MCF 10A (cell line): ENCODE measurements around the gene ENO1. TPM values are rescaled to one million over a fixed set of nuclear protein-coding genes. Genes with fewer than 3 reads are reported as not detected.
A peak's percentile ranks its signal among the peaks of the same experiment; 100 is the strongest.

ENCODE experiments used
- BruUV-seq: library from RNA; stranded (reverse); fragments of 400-500 nt; replicated peaks from 2 replicates; lab custom pipeline; 2021; lab: Mats Ljungman, UMichigan
- CTCF ChIA-PET: fragments of 300-600 bp; sonication (Branson Sonifier 250); formaldehyde crosslinking; extraction: SDS; loops from one replicate; lab custom pipeline; 2021; ENCODE audit warnings: antibody characterized with exemption, inconsistent platforms; lab: Yijun Ruan, JAX
- POLR2A ChIA-PET: fragments of 300-600, 350-650 bp; sonication (Branson Sonifier 250); formaldehyde crosslinking; extraction: SDS; loops from one replicate; lab custom pipeline; 2020; ENCODE audit warnings: antibody characterized with exemption, inconsistent platforms; lab: Yijun Ruan, JAX
- DNase-seq: peaks from one replicate; pipeline ENCODE4 v3.0.0-alpha.2; 2018; ENCODE audit not compliant: unreplicated experiment
- H3K27ac Mint-ChIP-seq: one replicate; pipeline ENCODE4 v1.8.0; 2022; ENCODE audit warnings: mild to moderate bottlenecking, low read depth, mixed read lengths; ENCODE audit not compliant: unreplicated experiment
- H3K27me3 Mint-ChIP-seq: one replicate; pipeline ENCODE4 v1.8.0; 2022; ENCODE audit warnings: mixed read lengths; ENCODE audit not compliant: insufficient read depth, unreplicated experiment
- H3K36me3 Mint-ChIP-seq: one replicate; pipeline ENCODE4 v1.8.0; 2022; ENCODE audit warnings: mild to moderate bottlenecking, moderate library complexity, mixed read lengths; ENCODE audit not compliant: insufficient read depth, unreplicated experiment
- H3K4me1 Mint-ChIP-seq: one replicate; pipeline ENCODE4 v1.8.0; 2022; ENCODE audit warnings: mixed read lengths; ENCODE audit not compliant: insufficient read depth, unreplicated experiment
- H3K4me3 Mint-ChIP-seq: one replicate; pipeline ENCODE4 v1.8.0; 2022; ENCODE audit warnings: mild to moderate bottlenecking, moderate library complexity, mixed read lengths; ENCODE audit not compliant: unreplicated experiment
- H3K9me3 Mint-ChIP-seq: one replicate; pipeline ENCODE4 v1.8.0; 2022; ENCODE audit warnings: mixed read lengths; ENCODE audit not compliant: unreplicated experiment
- intact Hi-C: fragments of 100-400 bp; cut with micrococcal nuclease; formaldehyde crosslinking; loops from 2 replicates; pipeline ENCODE4 v1.14.1; 2022
- total RNA-seq: library from RNA; stranded (reverse); gene quantifications from 2 replicates; pipeline ENCODE4 v1.2.3, GENCODE V29; 2022
- TF ChIP-seq, protein P1 (sequence below): fragments of 200-600 bp; IDR thresholded peaks from one replicate; pipeline ENCODE4 v1.8.0; 2022; ENCODE audit warnings: antibody characterized with exemption, mild to moderate bottlenecking; ENCODE audit not compliant: unreplicated experiment

Gene ENO1
- total RNA-seq, 1 experiment from 2014 or later = 2,811 TPM

DNA sequence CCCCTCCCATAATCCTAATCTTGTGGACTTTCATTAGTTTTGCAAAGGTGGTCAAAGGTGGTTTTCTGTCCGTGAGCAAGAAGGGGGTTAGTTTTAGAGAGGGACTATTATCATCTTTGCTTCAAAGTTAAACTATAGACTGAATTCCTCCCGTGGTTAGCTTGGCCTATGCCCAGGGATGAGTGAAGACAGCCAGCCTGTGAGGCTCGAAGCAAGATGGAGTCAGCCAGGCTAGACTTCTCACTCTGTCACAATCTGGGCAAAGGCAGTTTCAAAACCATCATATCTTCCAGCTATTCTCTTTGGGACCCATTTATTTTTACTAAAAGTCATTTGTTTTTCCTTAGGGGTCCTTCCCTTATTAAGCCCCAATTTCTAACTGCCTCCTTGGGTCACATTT lies 12.9 kb upstream of the ENO1 start:
- no peak overlapping the region for H3K4me3 Mint-ChIP-seq
- no TSS peak for BruUV-seq
- POLR2A ChIA-PET = interaction anchor here (0.6 to 3.0 kb wide), 13 partner anchors 8 to 851 kb away, joined by 3 to 63 read pairs (median 4); partner anchors contain the start of gene ENO1

DNA sequence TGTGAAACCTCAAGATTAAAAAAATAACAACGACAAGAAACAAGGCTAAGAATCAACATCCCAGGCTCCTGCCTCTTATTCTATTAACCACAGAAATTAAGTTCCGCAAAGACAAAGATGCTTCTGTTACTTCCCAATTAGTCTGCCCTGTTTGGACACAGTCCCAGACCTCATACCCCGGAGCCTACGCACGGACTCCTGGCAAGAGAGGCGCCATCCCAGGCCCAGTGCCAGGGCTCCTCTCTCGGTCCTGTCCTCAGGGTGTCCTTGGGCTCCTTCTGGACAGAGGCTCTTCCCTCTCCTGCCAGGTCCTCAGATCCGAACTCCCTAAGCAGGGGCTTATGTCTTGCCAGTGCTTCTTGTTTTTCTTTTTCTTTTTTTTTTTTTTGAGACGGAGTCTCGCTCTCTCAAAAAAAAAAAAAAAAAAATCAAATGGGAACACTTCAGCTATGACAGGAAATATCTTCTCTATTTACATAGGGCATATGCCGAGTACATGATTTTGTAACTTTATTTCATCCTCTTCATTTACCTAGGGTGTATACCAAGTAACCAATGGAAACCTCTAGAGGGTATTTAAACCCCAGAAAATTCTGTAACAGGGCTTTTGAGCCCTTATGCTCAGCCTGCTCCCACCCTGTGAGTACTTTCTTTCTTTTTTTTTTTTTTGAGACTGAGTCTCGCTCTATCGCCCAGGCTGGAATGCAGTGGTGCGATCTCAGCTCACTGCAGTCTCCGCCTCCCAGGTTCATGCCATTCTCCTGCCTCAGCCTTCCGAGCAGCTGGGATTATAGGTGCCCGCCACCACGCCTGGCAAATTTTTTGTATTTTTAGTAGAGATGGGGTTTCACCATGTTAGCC lies 11.7 kb upstream of the ENO1 start:
- TSS peak; percentile 43 for BruUV-seq
- Mint-ChIP-seq H3K9me3 (no peaks in the 10 kb centered on the region), H3K27me3 (no peaks in the 10 kb centered on the region), H3K27ac (peak overlapping the region; percentile 94), H3K4me1 (peaks cover 18% of the 10 kb centered on the region), H3K36me3 (no peaks in the 10 kb centered on the region), H3K4me3 (peak overlapping the region; percentile 67)
- TF ChIP-seq, protein P1, sequence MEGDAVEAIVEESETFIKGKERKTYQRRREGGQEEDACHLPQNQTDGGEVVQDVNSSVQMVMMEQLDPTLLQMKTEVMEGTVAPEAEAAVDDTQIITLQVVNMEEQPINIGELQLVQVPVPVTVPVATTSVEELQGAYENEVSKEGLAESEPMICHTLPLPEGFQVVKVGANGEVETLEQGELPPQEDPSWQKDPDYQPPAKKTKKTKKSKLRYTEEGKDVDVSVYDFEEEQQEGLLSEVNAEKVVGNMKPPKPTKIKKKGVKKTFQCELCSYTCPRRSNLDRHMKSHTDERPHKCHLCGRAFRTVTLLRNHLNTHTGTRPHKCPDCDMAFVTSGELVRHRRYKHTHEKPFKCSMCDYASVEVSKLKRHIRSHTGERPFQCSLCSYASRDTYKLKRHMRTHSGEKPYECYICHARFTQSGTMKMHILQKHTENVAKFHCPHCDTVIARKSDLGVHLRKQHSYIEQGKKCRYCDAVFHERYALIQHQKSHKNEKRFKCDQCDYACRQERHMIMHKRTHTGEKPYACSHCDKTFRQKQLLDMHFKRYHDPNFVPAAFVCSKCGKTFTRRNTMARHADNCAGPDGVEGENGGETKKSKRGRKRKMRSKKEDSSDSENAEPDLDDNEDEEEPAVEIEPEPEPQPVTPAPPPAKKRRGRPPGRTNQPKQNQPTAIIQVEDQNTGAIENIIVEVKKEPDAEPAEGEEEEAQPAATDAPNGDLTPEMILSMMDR = no peak
- DNase-seq = peak; percentile 97
- ChIA-PET CTCF (interaction anchor here (0.6 to 2.3 kb wide), 6 partner anchors 9 to 28 kb away, joined by 3 to 10 read pairs (median 3); no protein-coding TSS in a partner anchor), POLR2A (interaction anchor here (0.6 to 3.0 kb wide), 13 partner anchors 10 to 219 kb away, joined by 3 to 63 read pairs (median 5); partner anchors contain the start of gene ENO1)
- intact Hi-C loops = loop anchor here (1.0 to 2.0 kb wide), 2 partner anchors 10 to 15 kb away; no protein-coding TSS in a partner anchor

More for the DNA sequence above, 12.9 kb upstream of the ENO1 start:
- Mint-ChIP-seq H3K27ac (peak overlapping the region; percentile 16), H3K27me3 (no peaks in the 10 kb centered on the region), H3K4me1 (peaks cover 18% of the 10 kb centered on the region), H3K36me3 (no peaks in the 10 kb centered on the region), H3K9me3 (no peaks in the 10 kb centered on the region)
- CTCF ChIA-PET = interaction anchor here (0.6 to 2.3 kb wide), 5 partner anchors 10 to 382 kb away, joined by 3 to 10 read pairs (median 3); no protein-coding TSS in a partner anchor
- intact Hi-C loops = loop anchor here (2.0 kb wide), 1 partner anchor 17 kb away; no protein-coding TSS in a partner anchor
- no peak for DNase-seq
- TF ChIP-seq, protein P1 = no peak

DNA sequence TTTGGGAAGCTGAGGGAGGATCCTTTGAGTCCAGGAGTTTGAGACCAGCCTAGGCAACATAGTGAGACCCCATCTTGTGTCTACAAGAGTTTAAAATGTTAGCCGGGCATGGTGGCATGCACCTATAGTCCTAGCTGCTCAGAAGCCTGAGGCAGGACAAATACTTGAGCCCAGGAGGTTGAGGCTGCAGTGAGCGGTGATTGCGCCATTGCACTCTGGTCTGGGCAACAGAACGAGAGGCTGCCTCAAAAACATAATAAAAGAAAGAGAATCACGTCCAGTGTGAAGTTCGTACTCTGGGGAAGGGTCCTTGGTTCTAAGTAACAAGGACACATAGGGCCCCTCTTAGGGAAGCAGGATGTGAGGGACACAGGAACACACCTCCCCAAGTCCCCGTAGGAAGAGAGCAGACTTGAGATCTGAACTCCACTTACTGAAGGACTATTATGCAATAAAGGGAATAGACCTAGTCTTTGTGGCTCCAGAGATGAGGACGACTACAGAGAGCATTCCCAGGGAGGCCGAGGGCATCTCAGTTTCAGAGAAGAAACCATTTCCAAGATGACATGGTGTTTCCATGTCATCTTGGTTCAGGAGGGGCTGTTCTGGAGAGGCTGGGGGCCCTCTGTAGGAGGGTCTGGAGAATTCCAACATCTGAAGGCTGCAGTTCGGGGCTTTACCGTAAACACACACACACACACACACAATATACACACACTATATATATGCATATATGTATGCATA lies 10.8 kb upstream of the ENO1 start:
- BruUV-seq = no TSS peak
- peak overlapping the region; percentile 67 for H3K4me3 Mint-ChIP-seq
- ChIA-PET POLR2A (interaction anchor here (0.7 to 2.8 kb wide), 4 partner anchors 9 to 281 kb away, joined by 3 to 32 read pairs (median 8); partner anchors contain the start of gene ENO1), CTCF (interaction anchor here (1.2 kb wide), 1 partner anchor 12 kb away, joined by 3 read pairs; no protein-coding TSS in a partner anchor)
- TF ChIP-seq, protein P1 = no peak
- H3K4me1 Mint-ChIP-seq = peaks cover 18% of the 10 kb centered on the region
- H3K27me3 Mint-ChIP-seq = no peaks in the 10 kb centered on the region
- peak; percentile 71 for DNase-seq
- intact Hi-C loops = no loop called here
- no peaks in the 10 kb centered on the region for H3K9me3 Mint-ChIP-seq
- peak overlapping the region; percentile 94 for H3K27ac Mint-ChIP-seq
- no peaks in the 10 kb centered on the region for H3K36me3 Mint-ChIP-seq
